NCI-H510A treated with DMSO at 0.1 percent for 48 hours (cell line): ENCODE results near the gene C16orf74.

ENCODE experiments used
- DNase-seq: peaks from one replicate; lab custom pipeline; 2025; lab: John Stamatoyannopoulos, UW

C16orf74 gene

DNA sequence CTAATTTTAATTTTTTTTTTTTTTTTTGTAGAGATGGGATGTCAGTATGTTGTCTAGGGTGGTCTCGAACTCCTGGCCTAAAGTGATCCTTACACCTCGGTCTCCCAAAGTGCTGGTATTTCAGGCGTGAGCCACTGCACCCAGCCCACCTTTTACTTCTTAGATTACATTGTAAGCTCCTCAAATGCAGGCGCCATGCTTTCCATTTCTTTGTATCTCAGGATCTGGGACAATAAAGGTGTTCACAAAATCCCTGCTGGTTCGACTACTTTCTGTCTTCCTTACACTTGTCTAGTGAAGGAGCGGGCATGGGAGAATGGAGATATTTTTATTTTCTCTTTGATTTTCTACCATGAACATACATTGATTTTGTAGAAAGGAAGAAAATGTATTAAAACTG lies 23.2 kb upstream of the C16orf74 start:
- no peak for DNase-seq

- DNase-seq: no peak
Observed at GRCh38 chr16:85773044-85773443, 22.1 kb upstream of the C16orf74 start.

- no peak for DNase-seq
Observed at GRCh38 chr16:85770741-85771140, 19.8 kb upstream of the C16orf74 start.

DNA sequence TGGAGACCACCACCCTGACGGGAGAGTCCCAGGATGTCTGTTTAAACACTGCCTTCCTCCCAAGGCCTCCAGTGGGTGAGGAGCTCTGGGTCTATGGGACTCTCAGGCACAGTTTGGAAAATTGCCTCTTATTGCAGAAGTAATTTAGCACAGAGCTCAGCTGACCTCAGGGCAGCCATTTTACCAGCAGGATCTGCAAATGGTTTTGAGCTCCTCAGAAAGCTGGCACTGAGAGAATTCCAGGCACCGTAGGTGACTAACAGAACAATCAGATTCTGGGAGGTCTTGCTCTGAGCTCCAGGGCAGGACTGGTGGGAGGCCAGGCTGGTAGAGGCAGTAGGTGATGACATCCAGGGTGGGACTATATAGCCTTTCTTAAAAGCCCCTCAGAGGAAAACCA lies 17.3 kb upstream of the C16orf74 start:
- no peak for DNase-seq

DNA sequence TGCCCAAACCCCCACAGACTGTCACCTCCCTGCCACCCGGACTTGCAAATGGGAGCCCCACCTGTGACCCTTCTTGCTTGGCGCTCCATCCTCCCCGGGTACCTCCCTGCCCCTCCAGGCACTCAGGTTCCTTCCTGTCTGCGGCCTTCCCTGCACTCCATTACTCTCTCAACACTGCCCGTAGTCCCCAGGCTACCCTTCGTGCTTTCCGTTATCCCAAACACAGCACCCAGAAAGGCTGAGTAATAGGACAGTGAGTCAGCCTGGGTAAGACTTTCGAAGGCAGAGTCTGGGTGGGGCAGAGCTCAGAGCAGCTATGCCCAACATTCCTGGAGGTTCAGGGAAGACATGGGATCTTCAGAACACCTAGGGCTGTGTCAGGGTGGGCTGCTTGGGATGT lies 16.6 kb upstream of the C16orf74 start:
- no peak for DNase-seq

GRCh38 chr16:85765767-85766166 lies 14.9 kb upstream of the C16orf74 start:
- DNase-seq: no peak

DNA sequence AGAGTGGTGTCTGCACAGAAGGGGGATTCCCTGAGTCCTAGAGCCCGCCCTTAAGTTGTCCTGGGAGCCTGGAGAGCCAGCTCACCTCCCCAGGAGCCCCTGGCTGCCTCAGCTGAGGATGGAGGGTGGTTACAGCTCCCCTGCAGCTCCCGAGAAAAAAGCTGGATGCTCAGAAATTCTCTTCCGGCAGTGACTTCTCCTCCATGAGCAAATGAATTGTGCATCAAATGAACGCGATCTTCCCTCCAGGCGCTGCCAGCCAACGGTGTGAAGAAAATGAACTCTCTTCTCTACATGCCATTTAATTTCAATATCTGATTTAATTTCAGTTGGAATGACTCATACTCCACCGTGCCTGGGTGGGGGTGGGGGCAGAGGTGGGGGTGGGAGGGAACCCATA lies 14.3 kb upstream of the C16orf74 start:
- DNase-seq: no peak

- DNase-seq: no peak
Observed at GRCh38 chr16:85763616-85764015, 12.7 kb upstream of the C16orf74 start.

DNA sequence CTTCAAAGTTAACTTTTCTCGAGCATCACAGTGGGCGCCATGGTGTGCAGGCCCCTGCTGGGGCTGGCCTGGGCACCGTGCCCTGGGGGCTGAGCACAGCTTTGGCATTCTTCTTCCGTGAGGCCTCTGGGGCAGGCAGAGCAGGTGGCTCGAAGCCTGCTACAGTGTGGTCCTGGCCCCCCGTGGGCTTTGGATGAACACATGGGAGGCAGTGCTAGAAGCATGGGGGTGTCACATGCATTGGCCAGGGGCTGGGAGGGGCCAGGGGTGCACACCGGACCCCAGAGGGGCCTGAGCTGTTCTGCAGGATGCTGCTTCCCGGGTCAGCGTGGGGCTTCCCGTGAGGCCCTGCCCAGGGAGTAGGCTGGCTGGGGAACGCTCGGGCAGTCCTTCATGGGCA lies 12.1 kb upstream of the C16orf74 start:
- DNase-seq: no peak

- DNase-seq: no peak
Observed at GRCh38 chr16:85761861-85762260, 11.0 kb upstream of the C16orf74 start.

DNA sequence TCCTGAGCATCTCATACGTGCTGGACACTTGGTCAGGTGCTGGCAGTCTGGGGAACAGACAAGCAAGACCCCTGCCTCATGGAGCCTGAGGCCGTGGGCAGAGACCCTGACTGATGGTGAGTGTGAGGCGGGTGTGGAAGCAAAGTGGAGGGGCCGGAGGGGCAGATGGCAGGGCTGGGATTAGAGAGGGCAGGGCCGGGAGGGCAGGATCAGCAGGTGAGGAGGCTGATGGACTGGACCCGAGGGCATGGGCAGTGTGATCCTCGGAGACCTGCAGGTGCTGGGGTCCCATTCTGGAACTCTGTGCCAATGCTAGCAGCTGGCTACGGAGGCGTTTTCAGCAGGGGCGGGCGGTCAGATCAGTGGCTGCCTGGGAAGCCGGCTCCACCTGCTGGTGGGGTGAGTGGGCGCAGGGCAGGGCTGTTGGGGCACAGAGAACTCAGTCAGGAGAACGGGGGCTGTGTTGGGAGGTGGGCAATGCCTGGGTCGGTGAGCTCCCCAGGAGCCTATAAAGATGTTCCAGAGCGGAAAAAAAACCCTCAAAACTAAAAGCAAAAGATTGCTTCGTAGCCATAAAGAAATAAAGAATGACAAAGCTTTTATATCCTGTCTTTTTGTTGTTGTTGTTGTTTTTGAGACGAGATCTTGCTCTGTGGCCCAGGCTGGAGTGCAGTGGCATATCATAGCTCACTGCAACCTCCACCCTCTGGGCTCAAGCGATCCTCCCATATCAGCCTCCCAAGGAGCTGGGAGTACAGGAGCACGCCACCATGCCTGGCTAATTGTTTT lies 8.9 kb upstream of the C16orf74 start:
- DNase-seq: peak; percentile 4

DNA sequence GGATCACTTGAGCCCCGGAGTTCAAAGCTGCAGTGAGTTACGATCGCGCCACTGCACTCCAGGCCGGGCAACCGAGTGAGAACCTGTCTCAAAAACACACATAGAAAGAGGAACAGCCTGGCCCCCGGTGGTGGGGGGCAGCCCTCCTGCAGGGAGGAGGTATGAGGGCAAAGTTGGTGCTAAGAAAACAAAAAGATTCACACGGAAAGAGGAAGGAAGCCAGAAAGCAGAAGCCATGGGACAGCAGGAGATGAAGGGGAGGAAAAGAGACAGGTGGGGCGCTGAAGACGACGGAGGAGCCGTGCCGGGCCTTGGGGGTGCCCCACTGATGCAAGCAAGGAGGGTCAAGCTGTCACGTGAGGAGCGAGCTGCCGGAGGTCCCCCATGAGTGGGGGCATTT lies 8.2 kb upstream of the C16orf74 start:
- DNase-seq: no peak

- no peak for DNase-seq
Observed at GRCh38 chr16:85757341-85757822, 6.5 kb upstream of the C16orf74 start.

DNA sequence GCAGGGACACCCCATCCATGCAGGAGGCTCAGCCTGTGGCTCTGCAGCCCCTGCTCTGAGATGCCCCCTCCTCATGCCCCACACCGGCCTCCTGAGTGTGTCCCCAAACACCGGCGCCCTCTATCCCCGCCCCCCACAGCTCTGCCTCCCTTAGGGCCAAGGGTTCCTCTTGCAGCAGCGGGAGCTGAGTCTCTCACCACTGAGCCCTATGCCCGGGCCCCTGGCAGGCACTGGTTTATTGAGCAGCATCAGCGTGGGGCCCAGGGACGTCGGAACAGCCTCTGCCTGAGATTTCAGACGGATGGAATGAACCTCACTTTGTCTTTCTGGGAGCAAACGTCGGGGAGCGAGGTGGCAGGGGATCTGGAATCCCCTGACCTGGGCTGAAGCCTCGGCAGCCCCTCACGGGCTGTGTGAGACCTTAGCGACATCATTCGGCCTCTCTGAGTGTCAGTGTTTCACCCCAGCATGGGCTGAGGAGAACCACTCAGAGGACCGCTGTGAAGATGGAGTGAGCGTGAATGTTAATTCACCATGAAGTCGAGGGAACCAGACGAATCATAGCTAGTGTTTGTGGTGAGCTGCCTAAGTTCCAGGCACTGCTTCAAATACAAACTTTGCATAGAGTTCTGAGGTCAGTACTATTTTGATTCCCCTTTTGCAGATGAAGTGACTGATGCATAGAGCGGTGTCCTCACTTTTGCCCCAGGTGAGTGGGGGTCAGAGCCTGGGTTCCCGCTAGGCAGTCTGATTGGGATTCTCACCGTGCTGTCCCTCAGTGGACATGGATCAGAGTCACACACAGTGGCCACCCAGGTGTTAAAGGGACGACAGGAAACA lies 5.3 kb upstream of the C16orf74 start:
- no peak for DNase-seq

GRCh38 chr16:85754413-85754812 lies 3.5 kb upstream of the C16orf74 start:
- peak; percentile 64 for DNase-seq

- peak; percentile 15 for DNase-seq
Observed at GRCh38 chr16:85753976-85754375, 3.1 kb upstream of the C16orf74 start.

GRCh38 chr16:85753559-85753958 lies 2.7 kb upstream of the C16orf74 start:
- DNase-seq: no peak

DNA sequence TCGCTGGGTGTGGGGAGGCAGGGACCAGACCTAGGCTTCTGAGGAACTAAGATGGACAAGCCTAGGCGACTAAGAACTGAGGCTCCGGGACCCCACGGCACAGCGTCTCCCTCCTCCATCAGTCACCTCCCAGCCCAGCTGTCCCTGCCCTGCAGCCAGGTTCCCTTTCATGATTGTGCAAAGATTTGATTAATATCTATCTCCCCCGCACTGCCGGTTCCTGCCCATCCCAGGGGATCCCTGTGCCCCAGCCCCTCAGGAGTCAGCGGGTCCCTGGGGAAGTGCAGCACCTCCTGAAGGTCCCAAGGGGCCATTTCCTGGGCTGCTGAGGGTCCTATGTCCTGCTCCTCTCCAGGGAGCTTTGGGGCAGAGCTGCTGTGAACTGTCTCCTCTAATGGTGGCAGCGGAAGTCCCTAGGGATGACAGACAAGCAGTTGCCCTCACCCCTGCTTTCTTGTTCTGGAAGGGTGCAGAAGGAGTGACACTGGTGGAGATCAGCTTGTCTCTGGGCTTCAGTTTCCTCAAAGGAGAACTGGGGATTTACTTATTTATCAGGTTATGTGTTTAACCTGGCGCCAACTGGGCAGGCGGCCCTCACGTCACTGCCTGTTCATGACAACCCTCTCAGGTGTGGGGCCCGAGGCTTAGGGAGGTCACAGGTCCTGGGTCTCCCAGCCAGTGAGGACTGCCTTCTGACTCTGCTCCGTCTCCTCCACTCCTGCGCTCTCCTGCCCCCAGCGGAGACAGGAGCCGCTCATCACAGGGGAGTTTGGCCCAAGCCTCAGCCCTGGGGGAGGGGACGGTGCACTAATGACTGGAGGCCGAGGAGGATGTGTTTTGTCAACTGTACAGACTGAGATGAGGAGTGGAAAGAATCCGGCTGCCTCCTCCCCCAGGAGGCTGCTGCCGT lies 1.9 kb upstream of the C16orf74 start:
- DNase-seq: peak; percentile 60

- DNase-seq: no peak
Observed at GRCh38 chr16:85751698-85752501, 1.0 kb upstream of the C16orf74 start.

GRCh38 chr16:85750146-85750826 lies 610 bp downstream of the C16orf74 start:
- DNase-seq: no peak

DNA sequence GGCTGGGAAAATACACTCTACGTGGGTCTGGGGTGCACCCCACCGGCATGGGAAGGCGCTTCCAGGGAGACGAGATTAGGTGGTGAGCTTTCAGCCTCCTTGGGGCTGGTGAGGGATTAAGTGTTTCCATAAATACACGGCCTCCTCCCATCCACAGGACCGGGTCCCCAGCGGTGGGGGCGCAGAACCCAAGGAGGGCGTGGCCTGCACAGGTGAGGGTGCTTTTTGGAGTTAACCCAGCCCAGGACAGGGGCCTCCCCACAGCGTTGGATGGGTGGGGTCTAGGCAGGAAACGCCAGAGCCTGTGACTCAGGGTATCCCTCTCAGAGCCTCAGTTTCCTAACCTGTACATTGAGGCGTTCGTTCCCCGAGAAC lies 1.1 kb downstream of the C16orf74 start:
- no peak for DNase-seq
